Keratinocyte (primary cell): ENCODE results near the gene NUTM2B. TPM values are rescaled to one million over a fixed set of nuclear protein-coding genes. Genes with fewer than 3 reads are reported as not detected.
"Not testable (repeated sequence)": the region's sequence is repeated elsewhere in the genome, so short reads cannot be mapped to it uniquely, and the experiment has no call there.

Experiments used
- DNase-seq: peaks from one replicate; pipeline ENCODE4 v3.0.0-alpha.2; 2011; ENCODE audit warnings: low read depth, missing footprints, low spot score
- FAIRE-seq: peaks from 2 replicates; lab custom pipeline; 2011; peaks lifted over from hg19 to GRCh38; lab: Jason Lieb, UNC
- H2AFZ ChIP-seq: 2 replicates; pipeline ENCODE4 v1.6.0; 2012; ENCODE audit warnings: low read length, control low read depth, inconsistent platforms; ENCODE audit not compliant: control insufficient read depth
- H3K27ac ChIP-seq: 2 replicates; pipeline ENCODE4 v1.5.1; 2011; ENCODE audit warnings: low read length; ENCODE audit not compliant: control insufficient read depth, insufficient read depth
- H3K27me3 ChIP-seq: 3 replicates; pipeline ENCODE4 v1.6.0; 2011; ENCODE audit warnings: low read length; ENCODE audit not compliant: control insufficient read depth, insufficient read depth; ENCODE audit errors: extremely low read depth
- H3K36me3 ChIP-seq, 2 experiments: 2 replicates in 1 of 2; 3 replicates in 1 of 2; pipeline ENCODE4 v1.5.1; 2011; ENCODE audit warnings: low read length in 2 of 2, mild to moderate bottlenecking in 1 of 2; ENCODE audit not compliant: control insufficient read depth in 2 of 2, insufficient read depth in 2 of 2; ENCODE audit errors: extremely low read depth in 1 of 2
- H3K4me1 ChIP-seq: 3 replicates; pipeline ENCODE4 v1.5.1; 2011; ENCODE audit warnings: low read length; ENCODE audit not compliant: control insufficient read depth, insufficient read depth; ENCODE audit errors: extremely low read depth
- H3K4me2 ChIP-seq: 3 replicates; pipeline ENCODE4 v1.6.0; 2011; ENCODE audit warnings: low read depth, low read length; ENCODE audit not compliant: control insufficient read depth, insufficient read depth; ENCODE audit errors: extremely low read depth
- H3K4me3 ChIP-seq, 3 experiments: fragments of 200-600 bp in 1 of 3; sonication (generic) in 1 of 3; 2 replicates in 2 of 3; 3 replicates in 1 of 3; pipeline ENCODE4 v1.5.1; 2011 to 2016; ENCODE audit warnings: low read length in 3 of 3, mild to moderate bottlenecking in 3 of 3, control low read depth in 2 of 3, inconsistent platforms in 1 of 3, low read depth in 1 of 3, mixed read lengths in 1 of 3, mixed run types in 1 of 3, moderate library complexity in 1 of 3; ENCODE audit not compliant: control insufficient read depth in 2 of 3, insufficient read depth in 2 of 3; ENCODE audit errors: extremely low read depth in 1 of 3
- H3K79me2 ChIP-seq: 2 replicates; pipeline ENCODE4 v1.6.0; 2012; ENCODE audit warnings: low read length; ENCODE audit not compliant: control insufficient read depth, insufficient read depth
- H3K9ac ChIP-seq: 3 replicates; pipeline ENCODE4 v1.6.0; 2011; ENCODE audit warnings: low read length; ENCODE audit not compliant: control insufficient read depth, insufficient read depth; ENCODE audit errors: extremely low read depth
- H3K9me1 ChIP-seq: 3 replicates; pipeline ENCODE4 v1.6.0; 2011; ENCODE audit warnings: low read length; ENCODE audit not compliant: control insufficient read depth, insufficient read depth; ENCODE audit errors: extremely low read depth
- H3K9me3 ChIP-seq: 2 replicates; pipeline ENCODE4 v1.5.1; 2012; ENCODE audit warnings: low read depth, low read length; ENCODE audit not compliant: control insufficient read depth
- H4K20me1 ChIP-seq: 3 replicates; pipeline ENCODE4 v1.6.0; 2011; ENCODE audit warnings: low read length; ENCODE audit not compliant: control insufficient read depth, insufficient read depth; ENCODE audit errors: extremely low read depth
- dilution Hi-C: fragments of 300-500 bp; cut with MboI; formaldehyde crosslinking; loops from one replicate; pipeline ENCODE4 v1.7.0; 2020; ENCODE audit warnings: low sequenced_read_pairs; ENCODE audit not compliant: extremely low pct_ligation_motif_present
- polyA plus RNA-seq, 5 experiments: library from polyadenylated mRNA; depleted of rRNA in 3 of 5; stranded (reverse) in 3 of 5; stranded (forward) in 1 of 5; unstranded in 1 of 5; fragments of >200 nt; gene quantifications; 1 replicate in 1 of 5; 2 replicates in 3 of 5; 3 replicates in 1 of 5; pipeline versions ENCODE4 v1.2.1 to v1.2.3, GENCODE V29; 2011 to 2012; ENCODE audit warnings: missing spikeins in 2 of 5, low read depth in 1 of 5, low replicate concordance in 1 of 5

The NUTM2B gene
- polyA plus RNA-seq, 1 donor (not counting 4 experiments of a cell fraction or from before 2014, with no cell fraction given): 0.18 TPM

DNA sequence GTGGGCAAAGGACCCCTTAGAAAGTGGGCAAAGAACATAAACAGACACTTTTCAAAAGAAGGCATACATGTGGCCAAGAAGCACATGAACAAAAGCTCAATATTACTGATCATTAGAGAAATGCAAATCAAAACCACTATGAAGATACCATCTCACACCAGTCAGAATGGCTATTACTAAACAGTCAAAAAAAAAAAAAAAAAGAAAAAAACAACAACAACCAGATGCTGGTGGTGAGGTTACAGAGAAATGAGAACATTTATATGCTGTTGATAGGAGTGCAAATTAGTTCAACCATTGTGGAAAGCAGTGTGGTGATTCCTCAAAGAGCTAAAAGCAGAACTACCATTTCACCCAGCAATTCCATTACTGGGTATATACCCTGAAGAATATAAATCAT, 50.6 kb downstream of the NUTM2B start:
- not testable (repeated sequence) for FAIRE-seq, H3K4me1 ChIP-seq

DNA sequence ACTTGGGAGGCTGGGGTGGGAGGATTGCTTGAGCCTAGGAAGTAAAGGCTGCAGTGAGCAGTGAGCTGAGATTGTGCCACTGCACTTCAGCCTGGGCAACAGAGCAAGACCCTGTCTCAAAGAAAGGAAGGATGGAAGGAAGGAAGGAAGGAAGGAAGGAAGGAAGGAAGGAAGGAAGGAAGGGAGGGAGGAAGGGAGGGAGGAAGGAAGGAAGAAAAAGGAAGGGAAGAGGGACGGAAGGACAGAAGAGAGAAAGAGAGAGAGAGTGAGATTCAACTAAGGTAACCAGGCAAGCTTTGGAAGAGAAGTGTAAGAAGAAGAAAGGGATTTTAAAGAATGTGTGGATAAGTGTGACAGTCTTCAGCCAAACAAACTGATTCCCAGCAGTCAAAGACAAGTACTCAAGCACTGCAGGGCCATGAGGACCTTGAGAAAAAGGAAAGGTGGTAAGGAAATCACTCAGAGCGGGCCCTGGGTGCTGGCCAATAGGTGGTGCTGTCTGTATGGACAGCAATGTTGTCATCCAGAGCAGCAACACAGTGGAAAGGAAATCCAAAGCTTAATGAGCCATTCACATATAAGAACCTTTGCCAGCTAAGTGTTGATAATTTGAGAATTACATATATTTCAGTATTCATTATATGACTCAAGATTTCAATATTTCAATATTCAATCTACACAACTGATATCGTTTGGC, 55.4 kb downstream of the NUTM2B start:
- H3K9me3 ChIP-seq, H3K27ac ChIP-seq, H3K4me2 ChIP-seq, H3K79me2 ChIP-seq, FAIRE-seq, H3K27me3 ChIP-seq, H3K4me3 ChIP-seq, DNase-seq, H3K4me1 ChIP-seq, H4K20me1 ChIP-seq, H3K36me3 ChIP-seq, H2AFZ ChIP-seq, H3K9ac ChIP-seq, H3K9me1 ChIP-seq, dilution Hi-C loops: not testable (repeated sequence)

More for the DNA sequence above, 50.6 kb downstream of the NUTM2B start:
- H3K36me3 ChIP-seq, H2AFZ ChIP-seq, H4K20me1 ChIP-seq, H3K9ac ChIP-seq, H3K9me3 ChIP-seq, H3K27me3 ChIP-seq, H3K4me3 ChIP-seq, dilution Hi-C loops, H3K79me2 ChIP-seq, H3K27ac ChIP-seq, H3K4me2 ChIP-seq, DNase-seq, H3K9me1 ChIP-seq: not testable (repeated sequence)

Other genes starting within 250 kb of the NUTM2B start
- 0.91 to 2.3 TPM (median 1.2 TPM) in 3 replicates for gene EIF5AL1, start 190.7 kb upstream of the NUTM2B start, polyA plus RNA-seq
- not detected in 3 replicates for gene SFTPA2, start 142.8 kb upstream of the NUTM2B start, polyA plus RNA-seq
- not detected in 3 replicates for gene SFTPA1, start 92.3 kb upstream of the NUTM2B start, polyA plus RNA-seq
- gene NUTM2E, start 123.5 kb downstream of the NUTM2B start, polyA plus RNA-seq: 0.17 to 0.26 TPM (median 0.24 TPM) in 3 replicates
- gene SFTPD, start 245.9 kb downstream of the NUTM2B start, polyA plus RNA-seq: 0.04 to 0.13 TPM in 2 of 3 replicates, not detected in the other